Right lobe of liver (tissue), 6 donors: ENCODE results near the gene SEMA3E. TPM values are rescaled to one million over a fixed set of nuclear protein-coding genes. Genes with fewer than 3 reads are reported as not detected.

Experiments used
- ATAC-seq, 4 donors: fragments of 200-7000 bp; cut with Tn5 transposase; one replicate each; pipeline ENCODE4 v1.9.1; 2020; ENCODE audit warnings: mild to moderate bottlenecking in 4 of 4, moderate library complexity in 4 of 4
- DNase-seq, 3 donors: peaks; one replicate each; pipeline ENCODE4 v3.0.0-alpha.2; 2020
- H3K27ac ChIP-seq, 3 donors: fragments of 200-600 bp; one replicate each; pipeline ENCODE4 v1.8.0; 2022
- H3K27me3 ChIP-seq, 2 donors: fragments of 200-600 bp; one replicate each; pipeline ENCODE4 v1.8.0; 2022
- H3K36me3 ChIP-seq, 4 donors: fragments of 200-600 bp; sonication (generic) in 1 of 4; one replicate each; pipeline versions ENCODE4 v1.5.1 to v1.8.0; 2017 to 2022; ENCODE audit warnings: control low read depth in 1 of 4
- H3K4me1 ChIP-seq, 4 donors: fragments of 200-600 bp; sonication (generic) in 1 of 4; one replicate each; pipeline versions ENCODE4 v1.5.1 to v1.8.0; 2017 to 2022; ENCODE audit warnings: control low read depth in 1 of 4
- H3K4me3 ChIP-seq, 3 donors: fragments of 200-600 bp; one replicate each; pipeline ENCODE4 v1.8.0; 2022
- H3K9me3 ChIP-seq, 4 donors: fragments of 200-600 bp; sonication (generic) in 1 of 4; one replicate each; pipeline versions ENCODE4 v1.5.1 to v1.8.0; 2017 to 2022; ENCODE audit warnings: control low read depth in 1 of 4
- POLR2A ChIP-seq: fragments of 450-650 bp; IDR thresholded peaks from one replicate; pipeline ENCODE4 v1.6.1; 2017; ENCODE audit warnings: antibody characterized with exemption, mild to moderate bottlenecking
- WGBS: methylation state at CpG from one replicate; pipeline ENCODE4 v1.1.6; 2018; ENCODE audit warnings: low coverage, low lambda C conversion rate; ENCODE audit not compliant: insufficient coverage; ENCODE audit errors: missing lambda C conversion rate; 5-methylcytosine and 5-hydroxymethylcytosine counted together
- intact Hi-C, 2 donors: fragments of 100-400 bp; cut with DNase I; formaldehyde crosslinking; loops; one replicate each; pipeline versions ENCODE4 v1.11.2 to v1.14.1; 2022
- total RNA-seq, 6 experiments: library from RNA; depleted of rRNA in 2 of 6; stranded (reverse); fragments of >200 nt in 2 of 6; fragmentation: NEBNext Ultra II Directional in 3 of 6; extraction: Animal tissue kit (Norgen Biotek cat#: 25700) in 3 of 6; gene quantifications; one replicate each; pipeline versions ENCODE4 v1.1.0 to v1.2.4, GENCODE V29; 2016 to 2023
- TF ChIP-seq, protein P1 (sequence below), 4 donors: fragments of 200-600 bp in 3 of 4; fragments of 450-650 bp in 1 of 4; IDR thresholded peaks; one replicate each; pipeline versions ENCODE4 v1.5.1 to v1.8.0; 2016 to 2022; ENCODE audit warnings: antibody characterized with exemption in 4 of 4, mild to moderate bottlenecking in 2 of 4
- donor health status: DM: no; HTN: yes; CAD: no.
- donor health status: DM: no; HTN: no; CAD: no.
- donor health status: DM: no; HTN: no; CAD: no.
- donor health status: DM: no; HTN: yes; CAD: no.
- donor health status: DM: no; HTN: yes; CAD: no.

Gene SEMA3E
- total RNA-seq, 6 experiments from 2014 or later = 0.06 to 1.0 (median 0.32) TPM

DNA sequence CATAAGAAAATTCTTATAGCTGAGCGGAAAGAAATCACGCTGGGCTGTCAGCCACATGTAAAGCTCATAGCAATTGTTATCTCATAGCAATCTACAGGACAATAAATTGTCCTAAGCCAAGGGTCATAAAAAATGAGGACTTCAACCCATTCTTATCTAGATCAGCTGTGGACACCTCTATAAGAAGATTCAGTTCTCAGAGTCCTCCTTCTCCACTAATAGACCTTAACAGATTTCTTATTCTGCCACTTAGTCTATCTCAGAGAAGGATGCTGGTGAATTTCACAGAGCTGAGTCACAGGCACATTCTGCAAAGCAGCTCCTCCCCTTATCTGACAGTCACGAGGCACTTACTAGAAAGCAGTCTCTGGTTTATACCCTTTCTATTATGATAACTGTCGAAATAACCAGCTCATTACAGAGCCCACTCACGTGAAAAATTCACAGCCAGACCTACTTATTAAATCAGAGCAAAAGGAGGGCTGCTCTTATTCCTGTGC is 300.9 kb downstream of the SEMA3E start:
- no peaks in the 10 kb centered on the region for H3K36me3 ChIP-seq
- no peak for DNase-seq
- H3K4me1 ChIP-seq = no peaks in the 10 kb centered on the region
- intact Hi-C loops = no loop called here
- no peaks in the 10 kb centered on the region for H3K27me3 ChIP-seq
- H3K27ac ChIP-seq = no peak overlapping the region
- no peak for ATAC-seq
- H3K9me3 ChIP-seq = no peaks in the 10 kb centered on the region
- no peak for TF ChIP-seq POLR2A
- TF ChIP-seq, protein P1, sequence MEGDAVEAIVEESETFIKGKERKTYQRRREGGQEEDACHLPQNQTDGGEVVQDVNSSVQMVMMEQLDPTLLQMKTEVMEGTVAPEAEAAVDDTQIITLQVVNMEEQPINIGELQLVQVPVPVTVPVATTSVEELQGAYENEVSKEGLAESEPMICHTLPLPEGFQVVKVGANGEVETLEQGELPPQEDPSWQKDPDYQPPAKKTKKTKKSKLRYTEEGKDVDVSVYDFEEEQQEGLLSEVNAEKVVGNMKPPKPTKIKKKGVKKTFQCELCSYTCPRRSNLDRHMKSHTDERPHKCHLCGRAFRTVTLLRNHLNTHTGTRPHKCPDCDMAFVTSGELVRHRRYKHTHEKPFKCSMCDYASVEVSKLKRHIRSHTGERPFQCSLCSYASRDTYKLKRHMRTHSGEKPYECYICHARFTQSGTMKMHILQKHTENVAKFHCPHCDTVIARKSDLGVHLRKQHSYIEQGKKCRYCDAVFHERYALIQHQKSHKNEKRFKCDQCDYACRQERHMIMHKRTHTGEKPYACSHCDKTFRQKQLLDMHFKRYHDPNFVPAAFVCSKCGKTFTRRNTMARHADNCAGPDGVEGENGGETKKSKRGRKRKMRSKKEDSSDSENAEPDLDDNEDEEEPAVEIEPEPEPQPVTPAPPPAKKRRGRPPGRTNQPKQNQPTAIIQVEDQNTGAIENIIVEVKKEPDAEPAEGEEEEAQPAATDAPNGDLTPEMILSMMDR (IDR thresholded peaks at IDR 0.05) = no peak
- WGBS = 43% methylated on average over 5 of the region's 5 CpGs
- H3K4me3 ChIP-seq = no peak overlapping the region

DNA sequence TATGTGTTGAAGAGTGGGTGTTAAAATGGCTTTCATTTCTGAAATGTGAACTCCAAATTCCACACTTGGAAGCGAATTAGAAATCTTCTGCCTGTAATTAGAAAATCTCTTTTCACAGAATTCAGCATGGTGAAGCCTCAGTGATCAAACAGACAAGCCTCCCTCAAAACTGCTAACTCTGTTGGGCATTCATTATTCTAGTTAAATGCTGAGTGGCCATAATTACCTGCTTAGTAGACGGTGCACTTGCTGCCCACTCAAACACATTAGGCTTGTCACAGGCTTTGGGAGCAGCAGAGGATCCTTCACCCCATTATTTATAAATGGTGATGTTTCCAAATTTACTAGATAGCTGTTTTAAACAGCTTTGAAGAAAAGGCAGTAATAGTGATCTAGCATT is 309.0 kb downstream of the SEMA3E start:
- H3K9me3 ChIP-seq = no peaks in the 10 kb centered on the region

DNA sequence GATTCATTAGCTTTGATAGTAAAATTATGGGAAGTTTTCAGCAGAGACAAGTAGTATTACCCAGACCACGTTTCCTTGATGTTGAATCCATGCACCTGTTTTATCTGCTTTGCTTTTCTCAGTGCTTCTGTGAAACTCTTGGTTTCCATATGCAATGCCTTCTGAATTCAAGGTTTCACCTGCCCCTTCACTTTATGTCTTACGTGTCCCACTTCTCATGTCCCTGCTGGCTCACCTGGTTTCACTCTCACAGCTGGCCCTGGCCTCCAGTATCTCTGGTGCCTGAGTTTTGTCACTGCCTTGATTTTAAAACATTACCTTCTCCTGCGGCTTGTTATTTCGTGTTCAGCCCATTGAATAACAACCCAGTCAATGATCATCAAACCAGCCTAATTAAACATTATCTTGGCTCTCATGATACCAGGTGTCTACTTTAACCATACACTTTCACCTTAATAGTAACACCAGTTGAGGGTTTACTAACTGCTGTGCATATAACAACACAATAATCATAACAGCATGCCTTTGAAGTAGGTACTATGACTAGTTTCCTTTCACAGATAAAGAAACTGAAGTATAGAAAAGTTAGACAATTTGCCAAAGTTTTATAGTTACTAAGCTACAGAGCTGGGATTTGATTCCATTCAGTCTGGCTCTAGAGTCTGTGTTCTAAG is 310.5 kb downstream of the SEMA3E start:
- no peaks in the 10 kb centered on the region for H3K4me1 ChIP-seq
- 54% methylated on average over 4 of the region's 4 CpGs for WGBS

More for the DNA sequence above, 309.0 kb downstream of the SEMA3E start:
- no peaks in the 10 kb centered on the region for H3K27me3 ChIP-seq
- intact Hi-C loops = no loop called here
- TF ChIP-seq POLR2A = no peak
- TF ChIP-seq, protein P1 (IDR thresholded peaks at IDR 0.05) = no peak
- H3K4me3 ChIP-seq = no peak overlapping the region
- ATAC-seq (no peak), DNase-seq (no peak)
- H3K27ac ChIP-seq = no peak overlapping the region
- no peaks in the 10 kb centered on the region for H3K4me1 ChIP-seq
- no peaks in the 10 kb centered on the region for H3K36me3 ChIP-seq
- 8% methylated on average over 2 of the region's 2 CpGs for WGBS

DNA sequence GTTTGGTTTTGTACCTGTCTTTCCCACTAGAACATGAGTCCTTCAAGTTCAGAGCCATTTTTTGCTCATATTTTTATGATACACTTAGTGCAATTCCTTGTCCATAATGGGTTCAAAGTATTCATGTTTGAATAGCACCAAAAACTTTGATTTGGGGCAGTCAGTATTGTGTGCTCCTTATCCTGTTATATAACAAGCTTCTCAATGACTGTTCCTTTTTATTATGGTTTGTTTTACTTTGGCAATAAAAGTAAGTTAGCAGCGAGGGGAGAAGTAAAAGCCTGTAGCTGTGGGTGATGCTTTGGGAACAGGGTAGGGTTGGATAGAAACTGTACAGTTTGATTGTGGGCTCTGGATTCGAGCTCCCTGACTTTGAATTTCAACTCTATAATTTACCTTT is 311.9 kb downstream of the SEMA3E start:
- Histone ChIP-seq H3K27me3 (no peaks in the 10 kb centered on the region), H3K4me3 (no peak overlapping the region), H3K27ac (no peak overlapping the region), H3K9me3 (no peaks in the 10 kb centered on the region), H3K36me3 (no peaks in the 10 kb centered on the region), H3K4me1 (no peaks in the 10 kb centered on the region)
- 34% methylated on average over 2 of the region's 2 CpGs for WGBS
- intact Hi-C loops = no loop called here
- ATAC-seq = no peak
- TF ChIP-seq POLR2A = no peak
- TF ChIP-seq, protein P1 (IDR thresholded peaks at IDR 0.05) = no peak
- DNase-seq = no peak

More for the DNA sequence above, 310.5 kb downstream of the SEMA3E start:
- TF ChIP-seq POLR2A = no peak
- TF ChIP-seq, protein P1 (IDR thresholded peaks at IDR 0.05) = no peak
- no peaks in the 10 kb centered on the region for H3K27me3 ChIP-seq
- H3K36me3 ChIP-seq = no peaks in the 10 kb centered on the region
- H3K9me3 ChIP-seq = no peaks in the 10 kb centered on the region
- ATAC-seq (no peak), DNase-seq (no peak)
- H3K27ac ChIP-seq = no peak overlapping the region
- intact Hi-C loops = no loop called here
- no peak overlapping the region for H3K4me3 ChIP-seq
